ENCODE data around the gene SOHLH1.

The SOHLH1 gene

DNA sequence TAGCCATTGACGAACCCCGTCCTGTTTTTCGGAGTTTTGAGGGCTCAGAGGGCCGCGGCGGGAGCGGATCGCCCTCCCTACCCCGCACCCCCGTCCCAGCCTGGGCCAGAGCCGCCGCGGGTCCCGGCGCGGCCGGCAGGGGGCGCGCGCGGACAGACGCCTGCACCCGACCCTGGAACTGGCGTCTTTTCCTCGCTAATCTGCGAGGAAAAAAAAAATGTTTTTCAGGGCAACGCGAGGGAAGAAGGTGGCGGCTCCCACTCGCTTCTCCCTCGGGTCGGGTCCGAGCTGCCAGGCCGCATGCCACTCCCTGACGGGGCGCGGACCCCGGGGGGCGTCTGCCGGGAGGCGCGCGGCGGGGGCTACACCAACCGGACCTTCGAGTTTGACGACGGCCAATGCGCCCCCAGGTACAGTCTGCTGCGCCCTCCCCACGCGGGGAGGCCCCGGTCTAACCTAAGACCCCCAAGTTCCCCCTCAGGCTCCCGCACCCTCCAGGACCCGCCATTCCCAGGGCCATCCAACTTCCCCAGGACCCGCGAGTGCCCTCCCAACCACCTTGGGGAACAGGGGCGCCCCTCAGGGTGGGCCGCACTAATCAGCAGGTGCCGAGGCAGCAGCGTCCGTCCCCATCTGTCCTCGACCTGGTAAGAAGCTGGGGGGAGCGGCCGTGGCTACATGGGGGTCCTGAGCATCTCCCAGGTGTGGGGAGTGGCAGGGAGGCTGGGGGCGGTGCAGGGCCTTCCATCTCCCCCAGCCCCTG lies 2.9 kb upstream of the SOHLH1 start, which contains the start of gene KCNT1:
Gene KCNT1, plus strand, starts transcription at position 227 of the 763 bp plus-strand sequence. Its CDS starts 74 bp downstream, at position 301.
- DNase-seq, result peak; percentile 91

- DNase-seq, result peak; percentile 75
These were observed 2.0 kb upstream of the SOHLH1 start for GRCh38 chr9:135701067-135701958.

GRCh38 chr9:135700525-135700924 lies 1.2 kb upstream of the SOHLH1 start:
- no peak for DNase-seq

- DNase-seq, result no peak
These were observed 514 bp downstream of the SOHLH1 start for GRCh38 chr9:135698767-135699166.

DNA sequence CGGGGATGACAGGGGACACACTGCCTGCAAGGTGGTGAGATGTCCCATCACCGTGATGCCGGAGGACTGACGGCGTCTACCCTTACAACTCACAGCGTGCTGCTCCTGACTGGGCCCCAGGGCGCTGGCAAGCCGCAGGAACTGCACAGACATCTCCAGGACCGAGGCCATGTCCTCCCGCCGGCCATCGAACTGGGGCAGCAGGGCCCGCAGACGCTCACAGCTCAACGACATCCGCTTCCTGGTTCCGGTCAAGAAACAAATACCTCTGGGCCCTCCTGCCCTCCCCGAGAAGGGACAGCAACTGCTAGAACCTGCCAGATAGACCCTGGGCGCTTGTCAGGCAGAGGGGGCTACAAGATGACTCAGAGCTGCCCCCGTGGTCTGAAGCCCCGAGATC lies 1.0 kb downstream of the SOHLH1 start:
- DNase-seq, result no peak

- DNase-seq, result no peak
These were observed 2.1 kb downstream of the SOHLH1 start for GRCh38 chr9:135697226-135697625.

GRCh38 chr9:135696446-135696845 lies 2.8 kb downstream of the SOHLH1 start:
- DNase-seq, result no peak

DNA sequence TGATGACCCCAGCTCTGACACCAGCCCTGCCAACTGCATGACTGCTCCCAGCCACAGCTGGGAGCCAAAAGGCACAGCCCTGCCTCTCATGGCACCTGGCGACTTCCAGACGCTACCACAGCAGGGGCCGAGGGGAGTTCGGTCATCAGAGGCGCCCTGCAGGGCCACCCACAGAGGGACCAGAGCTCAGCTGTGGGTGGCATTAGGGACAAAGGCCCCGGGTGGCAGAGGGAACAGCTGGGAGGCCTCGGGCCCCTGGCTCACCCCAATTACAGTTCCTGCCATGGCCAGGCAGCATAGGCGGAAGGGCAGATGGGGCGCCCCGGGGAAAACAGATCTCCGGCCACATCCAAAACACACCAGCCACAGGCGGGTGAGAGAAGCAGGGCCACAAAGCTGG lies 3.6 kb downstream of the SOHLH1 start:
- no peak for DNase-seq

- DNase-seq, result no peak
These were observed 4.2 kb downstream of the SOHLH1 start for GRCh38 chr9:135695036-135695435.

GRCh38 chr9:135694414-135694813 lies 4.9 kb downstream of the SOHLH1 start:
- no peak for DNase-seq

DNA sequence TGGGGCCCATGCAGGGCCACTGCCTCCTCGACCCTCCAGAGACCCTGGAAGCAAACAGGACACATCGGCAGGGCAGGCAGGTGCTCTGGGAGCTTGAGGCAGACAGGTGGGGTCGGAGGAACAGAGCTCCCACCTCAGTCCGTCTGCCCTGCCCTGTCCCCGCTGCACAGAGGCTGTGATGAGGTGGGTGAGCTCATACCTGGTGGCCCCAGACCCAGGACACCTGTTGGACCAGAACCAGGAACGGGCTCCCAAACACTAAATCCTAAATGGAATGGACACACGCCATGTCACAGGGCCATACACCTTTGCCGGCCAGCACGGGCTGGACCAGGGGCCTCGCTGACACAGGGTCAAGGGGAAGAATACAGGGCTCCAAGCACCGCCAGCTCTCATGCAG lies 5.5 kb downstream of the SOHLH1 start:
- DNase-seq, result no peak

GRCh38 chr9:135693265-135693664 lies 6.0 kb downstream of the SOHLH1 start:
- DNase-seq, result no peak

DNA sequence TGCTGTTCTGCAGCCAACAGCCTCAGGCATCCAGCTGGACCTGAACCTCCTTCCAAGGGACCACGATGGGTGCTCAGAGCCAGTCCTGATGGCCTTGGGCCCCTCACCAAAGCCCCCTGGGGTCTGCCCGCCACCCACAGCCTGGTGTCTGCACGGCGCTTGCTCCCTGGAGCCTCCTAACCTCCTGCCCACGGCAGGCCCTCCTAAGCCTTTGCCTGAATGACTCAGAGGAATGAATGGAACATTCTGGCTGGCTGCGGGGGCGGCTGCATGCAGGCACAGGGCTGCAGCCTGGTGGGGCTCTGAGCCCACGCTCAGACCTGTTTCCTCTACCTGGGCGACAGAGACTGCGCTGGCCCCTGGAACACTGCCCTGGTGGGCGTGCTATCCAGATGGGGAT lies 6.9 kb downstream of the SOHLH1 start:
- DNase-seq, result no peak

GRCh38 chr9:135690836-135691570 lies 8.3 kb downstream of the SOHLH1 start:
- DNase-seq, result no peak

DNA sequence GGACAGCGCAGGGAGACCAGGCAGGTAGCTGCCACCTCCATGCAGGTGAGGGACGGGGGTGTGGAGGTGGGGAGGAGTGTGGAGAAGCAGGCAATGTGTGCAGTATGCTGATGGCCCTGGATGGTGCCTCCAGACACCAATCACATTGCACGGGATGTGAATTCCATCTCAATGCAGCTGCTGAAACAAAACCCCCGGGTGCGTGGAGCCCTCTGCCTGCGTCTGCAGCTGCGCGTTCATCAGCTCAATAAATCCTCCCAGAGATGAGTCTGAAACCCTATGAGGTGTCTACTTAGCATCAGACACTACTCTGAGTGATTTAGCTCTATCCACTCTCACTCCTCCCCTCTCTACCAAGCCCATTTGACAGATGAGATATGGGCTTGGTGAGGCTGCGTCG lies 10.3 kb downstream of the SOHLH1 start:
- no peak for DNase-seq

GRCh38 chr9:135687216-135687615 lies 12.1 kb downstream of the SOHLH1 start:
- no peak for DNase-seq

GRCh38 chr9:135684691-135685090 lies 14.6 kb downstream of the SOHLH1 start:
- no peak for DNase-seq

DNA sequence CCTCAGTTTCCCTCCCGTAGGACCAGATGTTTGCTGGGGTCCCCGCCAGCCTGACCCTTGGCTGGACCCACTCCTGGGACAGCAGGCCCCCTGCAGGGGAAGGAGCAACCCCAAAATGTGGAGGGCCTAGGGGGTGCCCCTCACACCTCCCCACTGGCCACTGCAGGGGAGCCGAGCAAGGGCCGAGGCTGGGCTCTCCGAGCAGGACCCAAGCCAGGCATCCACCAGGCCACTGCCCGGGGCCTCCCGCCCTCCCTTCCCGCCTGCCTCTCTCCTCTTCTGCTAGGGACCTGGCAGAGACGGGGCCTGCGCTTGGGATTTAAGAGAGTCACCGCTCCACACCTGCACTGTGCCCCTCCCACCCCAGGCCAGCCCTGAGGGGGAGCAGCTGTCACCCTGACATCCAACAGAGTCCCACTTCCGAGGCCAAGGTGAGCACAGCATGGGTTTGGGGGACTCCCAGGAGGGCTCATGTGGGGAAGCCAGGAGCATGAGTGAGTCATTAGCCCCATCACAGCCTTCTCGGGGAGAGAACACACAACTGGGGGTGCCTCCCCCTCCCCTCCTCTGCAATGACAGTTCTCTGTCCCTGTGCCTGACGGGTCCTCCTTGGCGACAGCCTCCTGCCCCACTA lies 15.8 kb downstream of the SOHLH1 start:
- no peak for DNase-seq

GRCh38 chr9:135681161-135681560 lies 18.1 kb downstream of the SOHLH1 start:
- no peak for DNase-seq

DNA sequence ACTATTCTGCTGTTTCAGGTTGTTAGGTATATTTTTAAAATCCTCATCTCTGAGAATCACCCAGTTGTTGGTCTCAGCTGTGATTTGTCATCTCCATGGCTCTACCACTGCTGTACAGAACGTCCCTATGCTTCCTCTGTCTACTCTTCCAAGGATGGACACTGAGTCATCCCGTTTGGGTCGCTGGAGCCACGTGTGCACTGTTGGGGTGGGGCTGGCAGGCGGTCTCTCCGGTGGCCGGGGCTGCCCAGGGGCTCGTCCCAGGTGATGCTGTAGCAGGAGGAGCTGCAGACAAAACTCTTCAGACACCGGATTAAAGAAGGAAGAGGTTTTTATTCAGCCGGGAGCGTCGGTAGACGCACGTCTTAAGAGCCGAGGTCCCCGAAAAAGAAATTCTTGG lies 19.2 kb downstream of the SOHLH1 start:
- DNase-seq, result no peak

DNA sequence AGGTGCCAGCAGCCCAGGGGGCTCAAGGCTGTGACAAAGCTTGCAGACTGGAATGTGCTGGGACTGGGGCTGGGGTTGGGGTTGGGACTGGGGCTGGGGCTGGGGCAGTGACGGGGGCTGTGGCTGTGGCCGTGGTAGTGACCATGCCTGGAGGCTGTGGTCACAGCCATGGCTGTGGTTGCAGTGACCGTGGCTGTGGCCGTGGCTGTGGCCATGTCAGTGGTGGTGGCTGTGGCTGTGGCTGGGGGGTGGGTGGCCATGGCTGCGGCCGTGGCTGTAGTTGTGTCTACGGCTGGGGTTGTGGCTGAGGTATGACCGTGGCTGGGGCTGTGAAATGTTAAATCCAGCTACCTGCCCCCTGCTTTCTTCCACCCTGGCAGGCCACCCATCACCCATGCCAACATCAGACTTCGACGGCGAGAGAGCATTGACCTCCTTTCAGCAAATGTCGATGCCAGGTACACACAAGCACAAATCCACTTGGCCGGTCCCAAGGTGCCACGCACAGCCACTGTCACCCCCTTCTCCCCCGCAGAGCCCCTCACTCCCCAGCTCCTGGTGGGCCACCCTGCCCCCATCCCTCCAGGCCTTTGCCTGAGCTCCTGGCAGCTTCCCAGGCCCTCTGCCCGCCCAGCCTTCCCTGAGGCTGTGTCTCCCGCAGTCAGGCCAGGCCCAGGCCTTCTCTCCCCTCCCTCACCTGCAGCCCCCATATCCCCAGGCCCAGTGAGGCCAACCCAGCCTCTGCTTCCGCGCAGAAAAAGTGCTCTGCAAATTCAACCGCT lies 20.9 kb downstream of the SOHLH1 start:
- no peak for DNase-seq

GRCh38 chr9:135677641-135678168 lies 21.6 kb downstream of the SOHLH1 start:
- DNase-seq, result no peak

All from eye (tissue), 1 donor.